Thyroid gland (tissue), 4 donors: ENCODE results near the gene ATL1.

Experiments used
- CTCF ChIP-seq, 6 experiments: fragments of 200-600 bp in 3 of 6; fragments of 450-650 bp in 3 of 6; sonication (generic) in 3 of 6; IDR thresholded peaks; one replicate each; pipeline ENCODE4 v1.5.1; 2016 to 2019; ENCODE audit warnings: antibody characterized with exemption in 6 of 6, mild to moderate bottlenecking in 2 of 6, inconsistent platforms in 1 of 6, moderate library complexity in 1 of 6
- POLR2A ChIP-seq, 2 donors: fragments of 450-650 bp; IDR thresholded peaks; one replicate each; pipeline ENCODE4 v1.6.1; 2017; ENCODE audit warnings: antibody characterized with exemption in 2 of 2, mild to moderate bottlenecking in 2 of 2, moderate library complexity in 1 of 2

- TF ChIP-seq CTCF (IDR thresholded peaks at IDR 0.05) (no peak), POLR2A (IDR thresholded peaks at IDR 0.05) (no peak)
Observed at GRCh38 chr14:50615056-50615455, 55.1 kb downstream of the ATL1 start.
